Measurements from ENCODE around the gene PFN3. TPM values are rescaled to one million over a fixed set of nuclear protein-coding genes. Genes with fewer than 3 reads are reported as not detected.
A peak's percentile ranks its signal among the peaks of the same experiment; 100 is the strongest.

Gene PFN3
- total RNA-seq, 1 experiment from 2014 or later = 0.48 TPM

- TF ChIP-seq, protein P1, sequence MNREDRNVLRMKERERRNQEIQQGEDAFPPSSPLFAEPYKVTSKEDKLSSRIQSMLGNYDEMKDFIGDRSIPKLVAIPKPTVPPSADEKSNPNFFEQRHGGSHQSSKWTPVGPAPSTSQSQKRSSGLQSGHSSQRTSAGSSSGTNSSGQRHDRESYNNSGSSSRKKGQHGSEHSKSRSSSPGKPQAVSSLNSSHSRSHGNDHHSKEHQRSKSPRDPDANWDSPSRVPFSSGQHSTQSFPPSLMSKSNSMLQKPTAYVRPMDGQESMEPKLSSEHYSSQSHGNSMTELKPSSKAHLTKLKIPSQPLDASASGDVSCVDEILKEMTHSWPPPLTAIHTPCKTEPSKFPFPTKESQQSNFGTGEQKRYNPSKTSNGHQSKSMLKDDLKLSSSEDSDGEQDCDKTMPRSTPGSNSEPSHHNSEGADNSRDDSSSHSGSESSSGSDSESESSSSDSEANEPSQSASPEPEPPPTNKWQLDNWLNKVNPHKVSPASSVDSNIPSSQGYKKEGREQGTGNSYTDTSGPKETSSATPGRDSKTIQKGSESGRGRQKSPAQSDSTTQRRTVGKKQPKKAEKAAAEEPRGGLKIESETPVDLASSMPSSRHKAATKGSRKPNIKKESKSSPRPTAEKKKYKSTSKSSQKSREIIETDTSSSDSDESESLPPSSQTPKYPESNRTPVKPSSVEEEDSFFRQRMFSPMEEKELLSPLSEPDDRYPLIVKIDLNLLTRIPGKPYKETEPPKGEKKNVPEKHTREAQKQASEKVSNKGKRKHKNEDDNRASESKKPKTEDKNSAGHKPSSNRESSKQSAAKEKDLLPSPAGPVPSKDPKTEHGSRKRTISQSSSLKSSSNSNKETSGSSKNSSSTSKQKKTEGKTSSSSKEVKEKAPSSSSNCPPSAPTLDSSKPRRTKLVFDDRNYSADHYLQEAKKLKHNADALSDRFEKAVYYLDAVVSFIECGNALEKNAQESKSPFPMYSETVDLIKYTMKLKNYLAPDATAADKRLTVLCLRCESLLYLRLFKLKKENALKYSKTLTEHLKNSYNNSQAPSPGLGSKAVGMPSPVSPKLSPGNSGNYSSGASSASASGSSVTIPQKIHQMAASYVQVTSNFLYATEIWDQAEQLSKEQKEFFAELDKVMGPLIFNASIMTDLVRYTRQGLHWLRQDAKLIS (CRISPR knock-in tag; IDR thresholded peaks at IDR 0.05; ENCODE audit: borderline replicate concordance) = no peak
- no peak for TF ChIP-seq EMX1 (CRISPR knock-in tag; IDR thresholded peaks at IDR 0.05)
- no peak for TF ChIP-seq CDX4 (CRISPR knock-in tag; IDR thresholded peaks at IDR 0.05; ENCODE audit: borderline replicate concordance)
- no peak for TF ChIP-seq ERG (CRISPR knock-in tag; IDR thresholded peaks at IDR 0.05)
- TF ChIP-seq NR1H2 (CRISPR knock-in tag; IDR thresholded peaks at IDR 0.05) = no peak
- TF ChIP-seq, protein P2, sequence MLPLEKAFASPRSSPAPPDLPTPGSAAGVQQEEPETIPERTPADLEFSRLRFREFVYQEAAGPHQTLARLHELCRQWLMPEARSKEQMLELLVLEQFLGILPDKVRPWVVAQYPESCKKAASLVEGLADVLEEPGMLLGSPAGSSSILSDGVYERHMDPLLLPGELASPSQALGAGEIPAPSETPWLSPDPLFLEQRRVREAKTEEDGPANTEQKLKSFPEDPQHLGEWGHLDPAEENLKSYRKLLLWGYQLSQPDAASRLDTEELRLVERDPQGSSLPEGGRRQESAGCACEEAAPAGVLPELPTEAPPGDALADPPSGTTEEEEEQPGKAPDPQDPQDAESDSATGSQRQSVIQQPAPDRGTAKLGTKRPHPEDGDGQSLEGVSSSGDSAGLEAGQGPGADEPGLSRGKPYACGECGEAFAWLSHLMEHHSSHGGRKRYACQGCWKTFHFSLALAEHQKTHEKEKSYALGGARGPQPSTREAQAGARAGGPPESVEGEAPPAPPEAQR (CRISPR knock-in tag; IDR thresholded peaks at IDR 0.05) = no peak
- TF ChIP-seq NFYB (CRISPR knock-in tag; conservative IDR thresholded peaks at IDR 0.05; ENCODE audit: low read depth) = peak; percentile 45; the same call in 1 of the 2 replicates
- TF ChIP-seq ATF1 (CRISPR knock-in tag; IDR thresholded peaks at IDR 0.05) = peak; percentile 87; the same call in 1 of the 2 replicates
- TF ChIP-seq NR3C1 (CRISPR knock-in tag; conservative IDR thresholded peaks at IDR 0.05; ENCODE audit: low read depth) = no peak
- peak; percentile 80; the same call in 1 of the 2 replicates for TF ChIP-seq ZBTB21 (CRISPR knock-in tag; IDR thresholded peaks at IDR 0.05; ENCODE audit: borderline replicate concordance)
- TF ChIP-seq, protein P3, sequence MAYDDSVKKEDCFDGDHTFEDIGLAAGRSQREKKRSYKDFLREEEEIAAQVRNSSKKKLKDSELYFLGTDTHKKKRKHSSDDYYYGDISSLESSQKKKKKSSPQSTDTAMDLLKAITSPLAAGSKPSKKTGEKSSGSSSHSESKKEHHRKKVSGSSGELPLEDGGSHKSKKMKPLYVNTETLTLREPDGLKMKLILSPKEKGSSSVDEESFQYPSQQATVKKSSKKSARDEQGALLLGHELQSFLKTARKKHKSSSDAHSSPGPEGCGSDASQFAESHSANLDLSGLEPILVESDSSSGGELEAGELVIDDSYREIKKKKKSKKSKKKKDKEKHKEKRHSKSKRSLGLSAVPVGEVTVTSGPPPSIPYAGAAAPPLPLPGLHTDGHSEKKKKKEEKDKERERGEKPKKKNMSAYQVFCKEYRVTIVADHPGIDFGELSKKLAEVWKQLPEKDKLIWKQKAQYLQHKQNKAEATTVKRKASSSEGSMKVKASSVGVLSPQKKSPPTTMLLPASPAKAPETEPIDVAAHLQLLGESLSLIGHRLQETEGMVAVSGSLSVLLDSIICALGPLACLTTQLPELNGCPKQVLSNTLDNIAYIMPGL (CRISPR knock-in tag; IDR thresholded peaks at IDR 0.05) = peak; percentile 85
- TF ChIP-seq JUN (CRISPR knock-in tag; IDR thresholded peaks at IDR 0.05) = peak; percentile 94; the same call in 1 of the 2 replicates
- peak; percentile 90 for TF ChIP-seq FOXP1 (CRISPR knock-in tag; IDR thresholded peaks at IDR 0.05; ENCODE audit: borderline replicate concordance)
- 0 out of 2 replicates have a peak, but pooled peaks have one; percentile 66 for TF ChIP-seq ZNF317 (CRISPR knock-in tag; IDR thresholded peaks at IDR 0.05; ENCODE audit: borderline replicate concordance, low read depth)
- peak; percentile 97 for TF ChIP-seq RELA (CRISPR knock-in tag; IDR thresholded peaks at IDR 0.05; ENCODE audit: borderline replicate concordance)
- peak; percentile 68; the same call in 1 of the 2 replicates for TF ChIP-seq TEAD1 (CRISPR knock-in tag; IDR thresholded peaks at IDR 0.05)
- TF ChIP-seq ELF4 (CRISPR knock-in tag; IDR thresholded peaks at IDR 0.05; ENCODE audit: low read depth) = 0 out of 2 replicates have a peak, but pooled peaks have one; percentile 60
- TF ChIP-seq GABPB1 (CRISPR knock-in tag; IDR thresholded peaks at IDR 0.05) = no peak
- peak; percentile 89 for TF ChIP-seq TP53 (CRISPR knock-in tag; IDR thresholded peaks at IDR 0.05)
- TF ChIP-seq, protein P4, sequence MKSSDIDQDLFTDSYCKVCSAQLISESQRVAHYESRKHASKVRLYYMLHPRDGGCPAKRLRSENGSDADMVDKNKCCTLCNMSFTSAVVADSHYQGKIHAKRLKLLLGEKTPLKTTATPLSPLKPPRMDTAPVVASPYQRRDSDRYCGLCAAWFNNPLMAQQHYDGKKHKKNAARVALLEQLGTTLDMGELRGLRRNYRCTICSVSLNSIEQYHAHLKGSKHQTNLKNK (CRISPR knock-in tag; IDR thresholded peaks at IDR 0.05) = no peak
- TF ChIP-seq ZNF281 (CRISPR knock-in tag; IDR thresholded peaks at IDR 0.05) = peak; percentile 91
- TF ChIP-seq JAZF1 (CRISPR knock-in tag; IDR thresholded peaks at IDR 0.05) = no peak
- no peak for TF ChIP-seq TCF7 (CRISPR knock-in tag; IDR thresholded peaks at IDR 0.05; ENCODE audit: low read depth)
- TF ChIP-seq TEAD4 (CRISPR knock-in tag; IDR thresholded peaks at IDR 0.05) = peak; percentile 62; the same call in 1 of the 2 replicates
Measured at GRCh38 chr5:177367323-177367848, 33.1 kb downstream of the PFN3 start (continued).
